Breast epithelium (tissue), 4 donors: Measurements from ENCODE around the gene FECH. TPM values are rescaled to one million over a fixed set of nuclear protein-coding genes. Genes with fewer than 3 reads are reported as not detected.
A peak's percentile ranks its signal among the peaks of the same experiment; 100 is the strongest.

Source experiments
- DNase-seq, 2 donors: peaks; one replicate each; pipeline ENCODE4 v3.0.0-alpha.2; 2019; ENCODE audit warnings: low spot score in 2 of 2
- H3K27ac ChIP-seq, 2 donors: fragments of 200-600 bp; sonication (generic) in 1 of 2; one replicate each; pipeline ENCODE4 v1.5.1; 2016 to 2019; ENCODE audit warnings: mild to moderate bottlenecking in 1 of 2
- H3K27me3 ChIP-seq, 2 donors: fragments of 200-600 bp; sonication (generic) in 1 of 2; one replicate each; pipeline versions ENCODE4 v1.5.1 to v1.6.0; 2017 to 2019; ENCODE audit warnings: control low read depth in 1 of 2, mild to moderate bottlenecking in 1 of 2
- H3K36me3 ChIP-seq: fragments of 200-600 bp; one replicate; pipeline ENCODE4 v1.5.1; 2019
- H3K4me1 ChIP-seq, 2 donors: fragments of 200-600 bp; sonication (generic); one replicate each; pipeline ENCODE4 v1.5.1; 2016 to 2019; ENCODE audit warnings: control low read depth in 1 of 2
- H3K4me3 ChIP-seq, 3 donors: fragments of 200-600 bp; sonication (generic); 1 replicate in 2 of 3; 2 replicates in 1 of 3; pipeline ENCODE4 v1.5.1; 2016 to 2019; ENCODE audit warnings: mild to moderate bottlenecking in 3 of 3, moderate library complexity in 2 of 3
- H3K9me3 ChIP-seq, 2 donors: fragments of 200-600 bp; sonication (generic) in 1 of 2; one replicate each; pipeline ENCODE4 v1.5.1; 2016 to 2019; ENCODE audit warnings: control low read depth in 1 of 2
- CTCF ChIP-seq, 3 donors: fragments of 450-650 bp; IDR thresholded peaks; one replicate each; pipeline ENCODE4 v1.5.1; 2016 to 2017; ENCODE audit warnings: antibody characterized with exemption in 3 of 3, mild to moderate bottlenecking in 3 of 3, moderate library complexity in 3 of 3
- POLR2A ChIP-seq: fragments of 450-650 bp; IDR thresholded peaks from one replicate; pipeline ENCODE4 v1.6.1; 2016; ENCODE audit warnings: antibody characterized with exemption, mild to moderate bottlenecking, moderate library complexity
- POLR2AphosphoS5 ChIP-seq, 3 donors: sonication (generic); formaldehyde crosslinking; IDR thresholded peaks; one replicate each; pipeline ENCODE4 v1.6.1; 2017; ENCODE audit warnings: antibody characterized with exemption in 3 of 3
- intact Hi-C: fragments of 100-400 bp; cut with DNase I; formaldehyde crosslinking; loops from one replicate; pipeline ENCODE4 v1.15.1; 2023; ENCODE audit warnings: low total_unique reads
- total RNA-seq, 3 donors: library from RNA; depleted of rRNA; stranded (reverse); fragments of >200 nt; gene quantifications; one replicate each; pipeline ENCODE4 v1.1.0, GENCODE V29; 2016

The FECH gene
- total RNA-seq, 3 donors from 2014 or later, result 31.1 to 40.2 (median 37.3) TPM

DNA sequence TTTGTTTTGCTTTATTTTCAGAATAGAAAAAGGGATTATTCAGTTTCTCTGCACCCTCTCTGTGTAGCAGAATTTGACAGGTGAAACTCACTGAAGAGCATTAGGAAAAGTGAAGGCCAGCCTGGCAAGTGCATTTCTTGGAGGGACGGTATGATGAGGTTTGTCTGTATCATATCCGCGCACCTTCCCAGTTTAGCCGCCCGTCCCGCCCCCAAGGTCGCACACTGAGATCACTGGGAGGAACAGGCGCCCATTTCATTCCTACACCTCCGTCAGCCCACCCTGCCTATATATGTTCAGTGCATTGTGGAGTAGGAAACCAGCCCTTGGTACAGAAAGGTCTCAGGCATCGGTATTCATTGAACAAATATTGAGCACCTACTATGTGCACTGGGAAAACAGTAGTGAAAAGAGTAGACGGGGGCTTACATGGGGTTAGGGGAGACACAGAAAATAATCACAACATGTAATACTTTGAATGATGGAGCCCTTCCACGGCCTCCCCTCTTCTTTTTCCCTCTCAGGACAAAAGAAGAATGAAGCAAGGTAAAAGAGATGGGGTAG lies 678 bp upstream of the FECH start:
- no peak for DNase-seq
- H3K27ac ChIP-seq, result peak overlapping the region; percentile 91 to 93
- H3K9me3 ChIP-seq, result no peaks in the 10 kb centered on the region
- intact Hi-C loops, result no loop called here
- H3K4me1 ChIP-seq, result peaks cover 0 to 10% of the 10 kb centered on the region in 2 donors
- H3K4me3 ChIP-seq, result peak overlapping the region; percentile 80 to 87 (median 86)
- H3K36me3 ChIP-seq, result no peaks in the 10 kb centered on the region
- TF ChIP-seq POLR2A (no peak), CTCF (IDR thresholded peaks at IDR 0.05) (no peak), POLR2AphosphoS5 (IDR thresholded peaks at IDR 0.05) (no peak)
- no peaks in the 10 kb centered on the region for H3K27me3 ChIP-seq

DNA sequence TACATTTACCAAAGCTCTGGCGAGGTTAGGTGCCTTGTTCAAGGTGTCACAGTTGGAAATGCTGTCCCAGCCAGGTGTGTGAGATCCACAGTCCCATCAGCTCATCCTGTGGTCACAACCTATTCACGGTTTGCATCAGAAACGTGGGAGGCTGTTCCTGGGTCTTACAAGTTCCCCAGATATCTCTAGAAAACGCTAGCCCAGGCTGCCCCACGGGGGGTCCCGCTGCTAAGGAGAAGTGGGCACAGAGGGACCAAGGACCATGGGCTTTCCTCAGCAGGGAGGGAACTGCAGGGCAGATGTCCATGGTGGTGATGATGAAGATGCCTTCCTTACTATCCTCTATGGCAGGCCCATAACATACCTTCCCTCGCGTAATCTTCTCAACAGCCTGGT lies 649 bp downstream of the FECH start:
- Histone ChIP-seq H3K36me3 (no peaks in the 10 kb centered on the region), H3K27me3 (no peaks in the 10 kb centered on the region), H3K4me1 (peaks cover 0 to 10% of the 10 kb centered on the region in 2 donors), H3K9me3 (no peaks in the 10 kb centered on the region), H3K4me3 (peak overlapping the region; percentile 80 to 87 (median 86)), H3K27ac (peak overlapping the region; percentile 91 to 93)
- intact Hi-C loops, result no loop called here
- TF ChIP-seq CTCF (IDR thresholded peaks at IDR 0.05) (no peak), POLR2A (no peak), POLR2AphosphoS5 (IDR thresholded peaks at IDR 0.05) (no peak)
- no peak for DNase-seq

DNA sequence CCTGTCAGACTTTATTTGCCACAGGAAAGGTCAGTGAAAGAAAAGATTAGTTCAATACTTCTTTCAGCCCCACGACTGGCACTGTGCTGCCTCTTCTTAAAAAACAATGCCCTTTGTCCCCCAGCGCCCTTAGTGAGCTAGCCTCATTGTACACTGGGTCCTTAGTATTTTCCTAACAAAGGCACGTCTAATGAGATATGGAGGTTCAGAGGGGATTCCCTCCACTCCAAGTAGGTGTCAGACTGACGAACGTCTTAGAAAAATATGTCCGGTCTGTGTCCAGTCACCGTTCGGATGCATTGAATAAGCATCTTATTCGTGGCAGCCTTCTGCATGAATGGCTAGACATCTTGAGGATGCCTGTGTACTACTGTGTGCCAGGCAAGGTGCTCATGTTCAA lies 1.1 kb downstream of the FECH start:
- Histone ChIP-seq H3K27me3 (no peaks in the 10 kb centered on the region), H3K4me3 (peak overlapping the region; percentile 80 to 87 (median 86)), H3K9me3 (no peaks in the 10 kb centered on the region), H3K27ac (peak overlapping the region in 1 of 2 donors; percentile 93), H3K36me3 (no peaks in the 10 kb centered on the region), H3K4me1 (peaks cover 0 to 10% of the 10 kb centered on the region in 2 donors)
- DNase-seq, result no peak
- TF ChIP-seq POLR2A, result no peak
- no peak for TF ChIP-seq POLR2AphosphoS5 (IDR thresholded peaks at IDR 0.05)
- intact Hi-C loops, result no loop called here

DNA sequence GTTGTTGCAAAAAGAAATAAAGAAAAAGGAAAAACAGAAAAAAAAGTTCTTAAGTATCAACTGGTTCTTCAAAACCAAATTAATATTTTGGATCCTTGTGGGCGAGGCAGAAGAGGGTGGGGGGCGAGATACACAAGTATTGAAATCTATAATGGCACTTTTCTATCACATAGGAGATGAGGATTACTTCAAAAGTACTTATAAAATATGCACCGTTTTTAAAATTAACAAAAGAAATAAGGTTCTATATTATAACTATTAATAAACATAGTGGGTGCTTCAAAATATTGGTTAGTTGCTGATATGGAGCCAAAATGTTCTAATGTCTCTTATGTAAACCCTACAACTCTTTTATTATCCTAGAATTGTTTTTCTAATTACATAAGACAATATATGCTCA lies 2.1 kb downstream of the FECH start:
- no peak for DNase-seq
- Histone ChIP-seq H3K36me3 (no peaks in the 10 kb centered on the region), H3K9me3 (no peaks in the 10 kb centered on the region), H3K4me1 (peaks cover 0 to 10% of the 10 kb centered on the region in 2 donors), H3K27me3 (no peaks in the 10 kb centered on the region), H3K27ac (no peak overlapping the region), H3K4me3 (no peak overlapping the region)
- intact Hi-C loops, result no loop called here
- no peak for TF ChIP-seq POLR2AphosphoS5 (IDR thresholded peaks at IDR 0.05)
- no peak for TF ChIP-seq POLR2A

- Histone ChIP-seq H3K27me3 (no peaks in the 10 kb centered on the region), H3K27ac (no peak overlapping the region), H3K36me3 (no peaks in the 10 kb centered on the region), H3K4me3 (no peak overlapping the region), H3K4me1 (peaks cover 0 to 10% of the 10 kb centered on the region in 2 donors), H3K9me3 (no peaks in the 10 kb centered on the region)
- TF ChIP-seq CTCF (IDR thresholded peaks at IDR 0.05) (no peak), POLR2AphosphoS5 (IDR thresholded peaks at IDR 0.05) (no peak), POLR2A (no peak)
- intact Hi-C loops, result no loop called here
- no peak for DNase-seq
These were observed 3.1 kb downstream of the FECH start for GRCh38 chr18:57583297-57583835.

GRCh38 chr18:57581301-57581934 lies 5.1 kb downstream of the FECH start:
- Histone ChIP-seq H3K9me3 (no peaks in the 10 kb centered on the region), H3K27me3 (no peaks in the 10 kb centered on the region), H3K4me1 (peaks cover 0 to 10% of the 10 kb centered on the region in 2 donors), H3K4me3 (no peak overlapping the region), H3K27ac (no peak overlapping the region), H3K36me3 (no peaks in the 10 kb centered on the region)
- intact Hi-C loops, result no loop called here
- TF ChIP-seq POLR2A, result no peak
- TF ChIP-seq CTCF (IDR thresholded peaks at IDR 0.05), result no peak
- peak in 1 of 3 donors; percentile 18 for TF ChIP-seq POLR2AphosphoS5 (IDR thresholded peaks at IDR 0.05)
- DNase-seq, result no peak
